Measurements from ENCODE around the gene FTO.

Gene FTO

GRCh38 chr16:54076006-54076504 lies 372.1 kb downstream of the FTO start:
- no peak overlapping the region for H3K4me3 Mint-ChIP-seq
- H3K27ac Mint-ChIP-seq = no peak overlapping the region
- H3K36me3 Mint-ChIP-seq = peaks cover 9% of the 10 kb centered on the region
- no peaks in the 10 kb centered on the region for H3K27me3 Mint-ChIP-seq
- no peaks in the 10 kb centered on the region for H3K9me3 Mint-ChIP-seq
- H3K4me1 Mint-ChIP-seq = no peaks in the 10 kb centered on the region

GRCh38 chr16:54077050-54077821 lies 373.3 kb downstream of the FTO start:
- no peak overlapping the region for H3K4me3 Mint-ChIP-seq
- H3K9me3 Mint-ChIP-seq = no peaks in the 10 kb centered on the region
- H3K27me3 Mint-ChIP-seq = no peaks in the 10 kb centered on the region
- H3K27ac Mint-ChIP-seq = no peak overlapping the region
- H3K4me1 Mint-ChIP-seq = no peaks in the 10 kb centered on the region
- peaks cover 5% of the 10 kb centered on the region for H3K36me3 Mint-ChIP-seq

- no peaks in the 10 kb centered on the region for H3K4me1 Mint-ChIP-seq
- peaks cover 11% of the 10 kb centered on the region for H3K36me3 Mint-ChIP-seq
- H3K27ac Mint-ChIP-seq = no peak overlapping the region
- no peaks in the 10 kb centered on the region for H3K27me3 Mint-ChIP-seq
- H3K4me3 Mint-ChIP-seq = no peak overlapping the region
- no peaks in the 10 kb centered on the region for H3K9me3 Mint-ChIP-seq
Observed at GRCh38 chr16:54080524-54081008, 376.6 kb downstream of the FTO start.

GRCh38 chr16:54086791-54087190 lies 382.8 kb downstream of the FTO start:
- Mint-ChIP-seq H3K27ac (no peak overlapping the region), H3K4me1 (no peaks in the 10 kb centered on the region), H3K4me3 (no peak overlapping the region), H3K9me3 (peaks cover 6% of the 10 kb centered on the region), H3K36me3 (peaks cover 24% of the 10 kb centered on the region), H3K27me3 (no peaks in the 10 kb centered on the region)

- Mint-ChIP-seq H3K4me1 (no peaks in the 10 kb centered on the region), H3K36me3 (peaks cover 30% of the 10 kb centered on the region), H3K27me3 (no peaks in the 10 kb centered on the region), H3K27ac (no peak overlapping the region), H3K9me3 (peaks cover 6% of the 10 kb centered on the region), H3K4me3 (no peak overlapping the region)
Observed at GRCh38 chr16:54090602-54091001, 386.6 kb downstream of the FTO start.

DNA sequence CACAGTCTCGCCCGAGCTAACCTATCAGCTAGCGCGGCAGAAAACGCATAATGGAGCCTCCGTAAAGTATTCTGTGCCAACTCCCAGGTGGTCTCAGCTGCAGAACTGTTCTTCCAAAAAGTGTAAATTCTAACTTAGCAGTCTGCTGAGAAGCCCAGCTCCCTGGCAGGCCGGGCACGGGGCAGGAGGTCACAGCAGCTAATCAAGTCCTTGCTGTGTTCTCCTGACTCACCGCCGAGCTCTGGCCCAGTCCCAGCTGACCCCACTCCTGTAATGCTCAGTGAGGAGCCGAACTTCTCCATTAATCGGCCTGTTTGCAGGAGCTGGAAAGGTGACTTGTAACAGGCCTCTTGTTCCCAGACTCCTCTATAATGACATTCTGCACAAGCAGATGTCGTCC lies 389.3 kb downstream of the FTO start:
- Mint-ChIP-seq H3K4me1 (no peaks in the 10 kb centered on the region), H3K4me3 (no peak overlapping the region), H3K9me3 (peaks cover 6% of the 10 kb centered on the region), H3K27me3 (no peaks in the 10 kb centered on the region), H3K36me3 (peaks cover 24% of the 10 kb centered on the region), H3K27ac (no peak overlapping the region)

DNA sequence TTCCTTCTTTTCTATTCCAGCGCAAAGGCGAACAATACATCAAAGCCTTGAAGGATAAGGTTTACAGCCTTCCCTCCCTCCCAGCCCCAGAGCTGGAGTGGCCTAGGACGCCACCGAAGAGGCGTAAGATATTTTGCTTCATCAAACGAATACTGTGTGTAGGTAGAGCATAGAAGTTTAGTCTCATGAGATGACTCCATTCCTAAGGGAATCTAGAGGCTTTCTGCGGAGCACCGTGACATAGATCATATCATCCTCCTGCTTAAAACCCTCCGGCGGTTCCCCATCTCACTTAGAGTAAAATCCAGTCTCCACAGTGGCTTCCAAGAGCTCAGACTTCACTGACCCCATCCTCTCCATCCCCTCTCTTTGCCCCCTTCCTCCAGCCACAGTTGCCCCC lies 390.7 kb downstream of the FTO start:
- H3K4me3 Mint-ChIP-seq = no peak overlapping the region
- H3K9me3 Mint-ChIP-seq = peaks cover under 1% of the 10 kb centered on the region
- H3K4me1 Mint-ChIP-seq = no peaks in the 10 kb centered on the region
- H3K27me3 Mint-ChIP-seq = no peaks in the 10 kb centered on the region
- peaks cover 18% of the 10 kb centered on the region for H3K36me3 Mint-ChIP-seq
- no peak overlapping the region for H3K27ac Mint-ChIP-seq

GRCh38 chr16:54096607-54097006 lies 392.7 kb downstream of the FTO start:
- Mint-ChIP-seq H3K27ac (no peak overlapping the region), H3K4me3 (no peak overlapping the region), H3K36me3 (peaks cover 20% of the 10 kb centered on the region), H3K9me3 (no peaks in the 10 kb centered on the region), H3K27me3 (no peaks in the 10 kb centered on the region), H3K4me1 (no peaks in the 10 kb centered on the region)

DNA sequence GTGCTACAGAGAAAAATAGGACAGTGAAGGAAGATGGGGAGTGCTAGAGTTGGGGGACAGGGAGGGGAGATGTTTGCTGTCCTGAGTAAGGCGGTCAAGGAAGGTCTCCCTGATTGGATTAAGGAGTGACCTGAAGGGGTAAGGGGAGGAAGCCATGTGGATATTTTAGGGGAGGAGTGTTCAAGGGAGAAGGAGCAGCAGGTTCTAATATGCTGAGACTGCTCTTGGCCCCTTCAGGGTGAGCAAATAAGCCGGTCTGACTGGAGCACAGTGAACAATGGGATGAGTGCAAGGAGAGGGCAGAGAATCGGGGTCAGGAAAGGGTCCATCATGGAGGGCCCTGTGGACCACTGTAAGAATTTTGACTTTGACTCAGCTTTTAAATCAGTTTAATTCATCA lies 393.8 kb downstream of the FTO start:
- no peaks in the 10 kb centered on the region for H3K4me1 Mint-ChIP-seq
- H3K27me3 Mint-ChIP-seq = no peaks in the 10 kb centered on the region
- no peak overlapping the region for H3K27ac Mint-ChIP-seq
- H3K9me3 Mint-ChIP-seq = no peaks in the 10 kb centered on the region
- H3K36me3 Mint-ChIP-seq = peaks cover 20% of the 10 kb centered on the region
- no peak overlapping the region for H3K4me3 Mint-ChIP-seq

- Mint-ChIP-seq H3K4me1 (no peaks in the 10 kb centered on the region), H3K4me3 (no peak overlapping the region), H3K36me3 (peaks cover 17% of the 10 kb centered on the region), H3K9me3 (no peaks in the 10 kb centered on the region), H3K27me3 (no peaks in the 10 kb centered on the region), H3K27ac (no peak overlapping the region)
Observed at GRCh38 chr16:54098247-54098646, 394.3 kb downstream of the FTO start.

DNA sequence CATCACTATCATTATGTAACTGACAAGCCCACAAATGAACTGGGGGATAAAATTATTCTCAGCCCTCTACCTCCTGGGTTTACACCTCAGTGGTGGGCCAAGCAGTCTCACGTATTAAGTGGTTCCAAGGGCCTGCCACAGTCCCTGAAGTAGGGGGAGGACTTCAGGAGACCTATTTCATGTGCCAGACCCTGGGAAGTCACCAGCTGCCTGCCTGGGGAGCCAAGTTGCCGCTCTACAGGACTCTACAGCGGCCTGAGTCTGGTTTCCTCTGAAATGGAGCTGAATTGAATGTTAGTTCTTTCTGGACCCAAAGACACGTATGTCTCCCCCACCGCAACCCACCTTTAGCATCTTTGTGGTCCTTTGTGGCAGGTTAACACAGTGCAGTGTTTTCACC lies 395.7 kb downstream of the FTO start:
- Mint-ChIP-seq H3K36me3 (peaks cover 10% of the 10 kb centered on the region), H3K27me3 (no peaks in the 10 kb centered on the region), H3K4me3 (no peak overlapping the region), H3K27ac (no peak overlapping the region), H3K4me1 (no peaks in the 10 kb centered on the region), H3K9me3 (no peaks in the 10 kb centered on the region)

- Mint-ChIP-seq H3K27ac (no peak overlapping the region), H3K4me1 (no peaks in the 10 kb centered on the region), H3K27me3 (no peaks in the 10 kb centered on the region), H3K36me3 (peaks cover 5% of the 10 kb centered on the region), H3K4me3 (no peak overlapping the region), H3K9me3 (no peaks in the 10 kb centered on the region)
Observed at GRCh38 chr16:54102888-54103866, 399.2 kb downstream of the FTO start.

- Mint-ChIP-seq H3K27ac (no peak overlapping the region), H3K27me3 (no peaks in the 10 kb centered on the region), H3K4me1 (no peaks in the 10 kb centered on the region), H3K9me3 (no peaks in the 10 kb centered on the region), H3K36me3 (peaks cover 10% of the 10 kb centered on the region), H3K4me3 (no peak overlapping the region)
Observed at GRCh38 chr16:54106057-54106456, 402.1 kb downstream of the FTO start.

DNA sequence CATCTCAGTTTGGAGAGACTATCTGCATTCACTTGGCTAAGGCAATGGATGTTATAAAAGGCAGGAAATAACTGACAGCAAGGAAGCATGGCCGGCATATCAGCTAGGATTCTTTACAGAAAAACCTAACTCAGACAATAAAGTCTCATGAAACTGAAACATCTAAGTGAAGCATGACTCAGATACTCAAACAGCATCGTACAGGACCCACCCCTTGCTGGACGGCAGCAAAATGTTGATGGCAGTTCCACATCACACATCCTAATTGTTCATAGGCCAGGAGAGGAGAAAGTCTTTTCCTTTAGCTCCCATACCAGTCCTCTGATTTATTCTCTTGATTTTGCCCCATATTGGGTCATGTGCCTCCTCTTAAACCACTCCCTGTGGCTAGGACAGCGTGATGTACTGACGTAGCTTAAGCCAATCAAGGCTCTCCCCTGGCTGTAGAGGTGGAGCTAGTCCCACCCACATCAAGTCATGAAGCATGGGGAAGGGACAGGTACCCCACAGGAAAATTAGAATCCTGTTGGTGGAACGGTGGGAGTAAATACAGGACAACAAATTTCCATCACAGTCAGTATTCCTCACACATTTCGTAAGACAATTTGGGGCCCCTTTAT lies 403.7 kb downstream of the FTO start:
- Mint-ChIP-seq H3K4me3 (no peak overlapping the region), H3K27me3 (no peaks in the 10 kb centered on the region), H3K9me3 (no peaks in the 10 kb centered on the region), H3K36me3 (peaks cover 12% of the 10 kb centered on the region), H3K4me1 (no peaks in the 10 kb centered on the region), H3K27ac (no peak overlapping the region)

All from activated naive CD4-positive, alpha-beta T cell treated with anti-CD3 and anti-CD28 coated beads, Interleukin-2, amount 50 U/mL, for 24 hours (primary cell).